Measurements from ENCODE around the gene ATP8A2.

The ATP8A2 gene

GRCh38 chr13:25867038-25867437, 495.3 kb downstream of the ATP8A2 start:
- Histone ChIP-seq H3K9me3 (no peaks in the 10 kb centered on the region), H3K36me3 (no peaks in the 10 kb centered on the region), H3K27ac (no peak overlapping the region), H3K27me3 (no peaks in the 10 kb centered on the region), H3K4me1 (no peaks in the 10 kb centered on the region), H3K4me3 (no peak overlapping the region)
- TF ChIP-seq, protein P1, sequence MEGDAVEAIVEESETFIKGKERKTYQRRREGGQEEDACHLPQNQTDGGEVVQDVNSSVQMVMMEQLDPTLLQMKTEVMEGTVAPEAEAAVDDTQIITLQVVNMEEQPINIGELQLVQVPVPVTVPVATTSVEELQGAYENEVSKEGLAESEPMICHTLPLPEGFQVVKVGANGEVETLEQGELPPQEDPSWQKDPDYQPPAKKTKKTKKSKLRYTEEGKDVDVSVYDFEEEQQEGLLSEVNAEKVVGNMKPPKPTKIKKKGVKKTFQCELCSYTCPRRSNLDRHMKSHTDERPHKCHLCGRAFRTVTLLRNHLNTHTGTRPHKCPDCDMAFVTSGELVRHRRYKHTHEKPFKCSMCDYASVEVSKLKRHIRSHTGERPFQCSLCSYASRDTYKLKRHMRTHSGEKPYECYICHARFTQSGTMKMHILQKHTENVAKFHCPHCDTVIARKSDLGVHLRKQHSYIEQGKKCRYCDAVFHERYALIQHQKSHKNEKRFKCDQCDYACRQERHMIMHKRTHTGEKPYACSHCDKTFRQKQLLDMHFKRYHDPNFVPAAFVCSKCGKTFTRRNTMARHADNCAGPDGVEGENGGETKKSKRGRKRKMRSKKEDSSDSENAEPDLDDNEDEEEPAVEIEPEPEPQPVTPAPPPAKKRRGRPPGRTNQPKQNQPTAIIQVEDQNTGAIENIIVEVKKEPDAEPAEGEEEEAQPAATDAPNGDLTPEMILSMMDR (IDR thresholded peaks at IDR 0.05) = no peak
- DNase-seq = no peak
- intact Hi-C loops (cut with DNase I; ENCODE audit: low total_unique reads) = no loop called here

DNA sequence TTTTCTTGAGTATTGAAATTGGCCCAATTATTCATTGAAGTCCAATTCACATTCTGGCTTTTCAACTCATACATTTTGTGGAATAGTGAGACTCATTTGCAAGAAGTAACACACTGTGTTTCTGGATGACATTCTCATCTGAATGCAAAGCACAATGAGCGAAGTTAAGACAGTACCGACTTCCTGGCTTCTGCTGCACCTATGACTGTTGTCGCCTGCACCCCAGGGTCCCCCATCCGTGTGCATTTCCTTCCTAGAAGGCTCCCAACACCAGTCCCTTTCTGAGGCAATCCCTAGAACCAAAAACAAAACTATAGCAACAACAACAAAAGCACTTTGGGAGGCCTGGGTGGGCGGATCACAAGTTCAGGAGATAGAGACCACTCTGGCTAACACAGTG, 496.7 kb downstream of the ATP8A2 start:
- Histone ChIP-seq H3K27ac (no peak overlapping the region), H3K36me3 (no peaks in the 10 kb centered on the region), H3K4me3 (no peak overlapping the region), H3K9me3 (no peaks in the 10 kb centered on the region), H3K27me3 (no peaks in the 10 kb centered on the region), H3K4me1 (no peaks in the 10 kb centered on the region)
- intact Hi-C loops (cut with DNase I; ENCODE audit: low total_unique reads) = no loop called here
- TF ChIP-seq, protein P1 (IDR thresholded peaks at IDR 0.05) = no peak
- no peak for DNase-seq

DNA sequence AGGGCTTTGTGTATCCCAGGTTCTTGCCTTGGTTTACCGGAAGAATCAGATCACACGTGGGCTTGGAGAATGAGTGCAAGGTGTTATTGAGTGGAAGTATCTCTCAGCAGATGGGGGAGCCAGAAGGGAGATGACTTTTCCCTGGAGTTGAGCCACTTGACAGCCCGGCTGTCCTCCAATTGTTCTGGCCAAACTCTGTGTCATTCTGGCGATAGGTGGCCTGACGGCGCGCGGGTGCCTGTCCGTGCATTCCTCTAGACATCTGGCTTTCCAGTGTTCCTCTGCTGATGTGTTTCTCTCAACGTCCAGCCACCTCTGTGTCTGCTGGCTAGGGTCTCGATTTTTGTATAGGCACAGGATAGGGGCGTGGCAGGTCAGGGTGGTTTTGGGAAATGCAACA, 498.2 kb downstream of the ATP8A2 start:
- no peak overlapping the region for H3K27ac ChIP-seq
- TF ChIP-seq, protein P1 (IDR thresholded peaks at IDR 0.05) = no peak
- H3K27me3 ChIP-seq = no peaks in the 10 kb centered on the region
- intact Hi-C loops (cut with DNase I; ENCODE audit: low total_unique reads) = no loop called here
- no peaks in the 10 kb centered on the region for H3K9me3 ChIP-seq
- no peaks in the 10 kb centered on the region for H3K36me3 ChIP-seq
- no peak for DNase-seq
- no peak overlapping the region for H3K4me3 ChIP-seq
- H3K4me1 ChIP-seq = no peaks in the 10 kb centered on the region

GRCh38 chr13:25871389-25872125, 499.8 kb downstream of the ATP8A2 start:
- Histone ChIP-seq H3K9me3 (no peaks in the 10 kb centered on the region), H3K27ac (no peak overlapping the region), H3K4me1 (no peaks in the 10 kb centered on the region), H3K36me3 (no peaks in the 10 kb centered on the region), H3K27me3 (no peaks in the 10 kb centered on the region), H3K4me3 (no peak overlapping the region)
- DNase-seq = no peak
- intact Hi-C loops (cut with DNase I; ENCODE audit: low total_unique reads) = no loop called here
- TF ChIP-seq, protein P1 (IDR thresholded peaks at IDR 0.05) = no peak

GRCh38 chr13:25872481-25873241, 500.9 kb downstream of the ATP8A2 start:
- no peaks in the 10 kb centered on the region for H3K4me1 ChIP-seq
- no peaks in the 10 kb centered on the region for H3K9me3 ChIP-seq
- no peak overlapping the region for H3K27ac ChIP-seq
- no peaks in the 10 kb centered on the region for H3K27me3 ChIP-seq
- no peak overlapping the region for H3K4me3 ChIP-seq
- DNase-seq = no peak
- H3K36me3 ChIP-seq = no peaks in the 10 kb centered on the region
- intact Hi-C loops (cut with DNase I; ENCODE audit: low total_unique reads) = no loop called here
- TF ChIP-seq, protein P1 (IDR thresholded peaks at IDR 0.05) = no peak

All from tibial artery (tissue), 4 donors.